ENCODE results near the gene PDE4DIP.
"Not testable (repeated sequence)": the region's sequence is repeated elsewhere in the genome, so short reads cannot be mapped to it uniquely, and the experiment has no call there.

PDE4DIP gene

GRCh38 chr1:148989378-148989777, 145.2 kb downstream of the PDE4DIP start:
- not testable (repeated sequence) for DNase-seq

- not testable (repeated sequence) for DNase-seq
These were observed 146.1 kb downstream of the PDE4DIP start for GRCh38 chr1:148990233-148990788.

- not testable (repeated sequence) for DNase-seq
These were observed 147.6 kb downstream of the PDE4DIP start for GRCh38 chr1:148991818-148992217.

- DNase-seq = not testable (repeated sequence)
These were observed 148.1 kb downstream of the PDE4DIP start for GRCh38 chr1:148992364-148992763.

- not testable (repeated sequence) for DNase-seq
These were observed 152.4 kb downstream of the PDE4DIP start for GRCh38 chr1:148996449-148997224.

- DNase-seq = not testable (repeated sequence)
These were observed 153.2 kb downstream of the PDE4DIP start for GRCh38 chr1:148997405-148997804.

- not testable (repeated sequence) for DNase-seq
These were observed 158.4 kb downstream of the PDE4DIP start for GRCh38 chr1:149002664-149003063.

GRCh38 chr1:149008326-149008725, 164.1 kb downstream of the PDE4DIP start:
- not testable (repeated sequence) for DNase-seq

- not testable (repeated sequence) for DNase-seq
These were observed 164.5 kb downstream of the PDE4DIP start for GRCh38 chr1:149008769-149009168.

GRCh38 chr1:149009761-149010160, 165.5 kb downstream of the PDE4DIP start:
- DNase-seq = not testable (repeated sequence)

GRCh38 chr1:149012599-149012998, 168.4 kb downstream of the PDE4DIP start:
- not testable (repeated sequence) for DNase-seq

GRCh38 chr1:149013513-149013912, 169.3 kb downstream of the PDE4DIP start:
- not testable (repeated sequence) for DNase-seq

- not testable (repeated sequence) for DNase-seq
These were observed 171.3 kb downstream of the PDE4DIP start for GRCh38 chr1:149015522-149015921.

- DNase-seq = not testable (repeated sequence)
These were observed 172.4 kb downstream of the PDE4DIP start for GRCh38 chr1:149016626-149017025.

GRCh38 chr1:149018577-149018976, 174.3 kb downstream of the PDE4DIP start:
- not testable (repeated sequence) for DNase-seq

- DNase-seq = not testable (repeated sequence)
These were observed 180.1 kb downstream of the PDE4DIP start for GRCh38 chr1:149024327-149024726.

GRCh38 chr1:149033916-149034315, 189.7 kb downstream of the PDE4DIP start:
- DNase-seq = not testable (repeated sequence)

GRCh38 chr1:149043056-149043455, 198.8 kb downstream of the PDE4DIP start:
- not testable (repeated sequence) for DNase-seq

GRCh38 chr1:149064611-149065010, 220.4 kb downstream of the PDE4DIP start:
- DNase-seq = not testable (repeated sequence)

GRCh38 chr1:149075505-149076127, 231.4 kb downstream of the PDE4DIP start:
- not testable (repeated sequence) for DNase-seq

All from hippocampal formation (tissue), 2 donors.